Osteoblast (primary cell): ENCODE measurements around the gene UTF1. TPM values are rescaled to one million over a fixed set of nuclear protein-coding genes. Genes with fewer than 3 reads are reported as not detected.
A peak's percentile ranks its signal among the peaks of the same experiment; 100 is the strongest.

Experiments used
- DNase-seq: peaks from one replicate; pipeline ENCODE4 v3.0.0; 2011; ENCODE audit warnings: low spot score, mixed read lengths; ENCODE audit not compliant: insufficient read length; ENCODE audit errors: missing footprints
- H2AFZ ChIP-seq: 2 replicates; pipeline ENCODE4 v1.6.0; 2011; ENCODE audit warnings: mild to moderate bottlenecking, low read length
- H3K27ac ChIP-seq: 2 replicates; pipeline ENCODE4 v1.5.1; 2011; ENCODE audit warnings: mild to moderate bottlenecking, low read depth, low read length, moderate library complexity
- H3K27me3 ChIP-seq: 2 replicates; pipeline ENCODE4 v1.6.0; 2012; ENCODE audit warnings: mild to moderate bottlenecking, control low read depth, inconsistent platforms, low read length, moderate library complexity; ENCODE audit not compliant: insufficient read depth
- H3K36me3 ChIP-seq: 2 replicates; pipeline ENCODE4 v1.5.1; 2011; ENCODE audit warnings: mild to moderate bottlenecking, low read length, control low read depth, moderate library complexity; ENCODE audit not compliant: insufficient read depth
- H3K4me1 ChIP-seq: 2 replicates; pipeline ENCODE4 v1.5.1; 2011; ENCODE audit warnings: mild to moderate bottlenecking, low read length, control low read depth, moderate library complexity; ENCODE audit not compliant: insufficient read depth
- H3K4me2 ChIP-seq: 2 replicates; pipeline ENCODE4 v1.6.0; 2011; ENCODE audit warnings: mild to moderate bottlenecking, low read length; ENCODE audit not compliant: insufficient read depth
- H3K4me3 ChIP-seq: fragments of 200-600 bp; sonication (generic); 3 replicates; pipeline ENCODE4 v1.5.1; 2012; ENCODE audit warnings: mild to moderate bottlenecking, low read length, inconsistent platforms; ENCODE audit not compliant: insufficient read depth
- H3K79me2 ChIP-seq: 2 replicates; pipeline ENCODE4 v1.6.0; 2012; ENCODE audit warnings: mild to moderate bottlenecking, low read length, control low read depth, inconsistent platforms; ENCODE audit not compliant: insufficient read depth
- H3K9me3 ChIP-seq: 2 replicates; pipeline ENCODE4 v1.5.1; 2011; ENCODE audit warnings: low read depth, low read length, control low read depth
- H4K20me1 ChIP-seq: 2 replicates; pipeline ENCODE4 v1.6.0; 2012; ENCODE audit warnings: mild to moderate bottlenecking, low read length, control low read depth; ENCODE audit not compliant: insufficient read depth
- total RNA-seq: library from RNA; depleted of rRNA; stranded (reverse); fragments of >200 nt; gene quantifications from 2 replicates; pipeline ENCODE4 v1.2.3, GENCODE V29; 2012
- TF ChIP-seq, protein P1 (sequence below): IDR thresholded peaks from 2 replicates; pipeline ENCODE4 v1.5.1; 2011; ENCODE audit warnings: mild to moderate bottlenecking, low read depth, low read length, moderate library complexity; ENCODE audit errors: extremely low read depth

Gene UTF1
- total RNA-seq, 1 donor = not detected

DNA sequence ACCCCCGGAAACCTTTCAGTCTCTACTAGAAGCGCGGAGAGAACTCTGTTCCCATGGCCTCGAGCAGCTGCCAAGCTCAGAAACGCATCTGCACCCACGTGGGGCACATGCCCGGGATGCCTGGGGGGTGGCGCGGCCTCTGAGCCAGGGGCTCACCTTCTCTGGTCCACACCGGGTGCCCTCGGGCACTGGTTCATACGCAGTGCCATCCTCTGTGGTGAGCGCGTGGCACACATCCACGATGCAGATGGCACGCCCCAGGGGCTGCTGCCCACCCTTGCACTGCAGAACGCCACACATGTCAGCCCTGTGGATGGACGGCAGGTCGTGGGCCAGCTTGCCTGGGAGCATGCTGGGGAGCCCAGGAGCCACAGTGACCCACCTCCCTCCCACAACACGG lies 40.2 kb downstream of the UTF1 start:
- Histone ChIP-seq H3K27ac (no peak overlapping the region), H2AFZ (no peak overlapping the region), H3K4me3 (no peak overlapping the region)

DNA sequence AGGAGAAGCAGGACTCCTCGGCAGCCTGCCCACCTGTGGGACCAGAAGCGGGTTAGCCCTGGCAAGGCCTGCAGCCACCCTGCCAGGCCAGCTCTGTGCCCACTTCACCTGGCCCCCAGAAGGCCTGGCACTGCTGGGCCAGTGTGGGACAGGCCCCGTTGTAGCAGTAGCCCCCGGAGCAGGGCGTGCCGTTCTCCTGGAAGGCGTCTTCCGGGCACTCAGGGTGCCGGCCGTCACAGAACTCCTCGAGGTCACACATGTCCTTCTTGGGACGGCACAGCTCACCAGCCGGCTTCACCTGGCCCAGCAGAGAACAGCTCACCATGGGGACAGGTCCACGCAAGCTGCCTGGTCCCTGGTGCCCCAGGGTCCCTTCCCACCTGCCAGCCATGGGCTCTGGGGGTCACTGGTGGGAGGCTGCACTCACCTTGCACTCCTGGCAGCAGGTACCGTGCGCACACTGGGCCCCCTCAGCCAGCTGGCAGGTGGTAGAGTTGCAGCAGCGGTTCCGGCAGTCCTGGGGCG lies 40.8 kb downstream of the UTF1 start:
- H3K36me3 ChIP-seq = no peaks in the 10 kb centered on the region
- no peak overlapping the region for H3K4me3 ChIP-seq
- H3K4me2 ChIP-seq = no peak overlapping the region
- TF ChIP-seq, protein P1, sequence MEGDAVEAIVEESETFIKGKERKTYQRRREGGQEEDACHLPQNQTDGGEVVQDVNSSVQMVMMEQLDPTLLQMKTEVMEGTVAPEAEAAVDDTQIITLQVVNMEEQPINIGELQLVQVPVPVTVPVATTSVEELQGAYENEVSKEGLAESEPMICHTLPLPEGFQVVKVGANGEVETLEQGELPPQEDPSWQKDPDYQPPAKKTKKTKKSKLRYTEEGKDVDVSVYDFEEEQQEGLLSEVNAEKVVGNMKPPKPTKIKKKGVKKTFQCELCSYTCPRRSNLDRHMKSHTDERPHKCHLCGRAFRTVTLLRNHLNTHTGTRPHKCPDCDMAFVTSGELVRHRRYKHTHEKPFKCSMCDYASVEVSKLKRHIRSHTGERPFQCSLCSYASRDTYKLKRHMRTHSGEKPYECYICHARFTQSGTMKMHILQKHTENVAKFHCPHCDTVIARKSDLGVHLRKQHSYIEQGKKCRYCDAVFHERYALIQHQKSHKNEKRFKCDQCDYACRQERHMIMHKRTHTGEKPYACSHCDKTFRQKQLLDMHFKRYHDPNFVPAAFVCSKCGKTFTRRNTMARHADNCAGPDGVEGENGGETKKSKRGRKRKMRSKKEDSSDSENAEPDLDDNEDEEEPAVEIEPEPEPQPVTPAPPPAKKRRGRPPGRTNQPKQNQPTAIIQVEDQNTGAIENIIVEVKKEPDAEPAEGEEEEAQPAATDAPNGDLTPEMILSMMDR = no peak
- H4K20me1 ChIP-seq = no peaks in the 10 kb centered on the region
- H3K4me1 ChIP-seq = no peaks in the 10 kb centered on the region
- no peak overlapping the region for H2AFZ ChIP-seq
- H3K9me3 ChIP-seq = no peaks in the 10 kb centered on the region
- peak; percentile 90 for DNase-seq
- H3K27ac ChIP-seq = no peak overlapping the region
- peaks cover 6% of the 10 kb centered on the region for H3K27me3 ChIP-seq
- no peaks in the 10 kb centered on the region for H3K79me2 ChIP-seq

More for the DNA sequence above, 40.2 kb downstream of the UTF1 start:
- TF ChIP-seq, protein P1 = no peak
- Histone ChIP-seq H3K4me2 (no peak overlapping the region), H3K79me2 (no peaks in the 10 kb centered on the region), H4K20me1 (no peaks in the 10 kb centered on the region), H3K4me1 (no peaks in the 10 kb centered on the region), H3K27me3 (no peaks in the 10 kb centered on the region), H3K9me3 (no peaks in the 10 kb centered on the region), H3K36me3 (no peaks in the 10 kb centered on the region)
- DNase-seq = no peak

DNA sequence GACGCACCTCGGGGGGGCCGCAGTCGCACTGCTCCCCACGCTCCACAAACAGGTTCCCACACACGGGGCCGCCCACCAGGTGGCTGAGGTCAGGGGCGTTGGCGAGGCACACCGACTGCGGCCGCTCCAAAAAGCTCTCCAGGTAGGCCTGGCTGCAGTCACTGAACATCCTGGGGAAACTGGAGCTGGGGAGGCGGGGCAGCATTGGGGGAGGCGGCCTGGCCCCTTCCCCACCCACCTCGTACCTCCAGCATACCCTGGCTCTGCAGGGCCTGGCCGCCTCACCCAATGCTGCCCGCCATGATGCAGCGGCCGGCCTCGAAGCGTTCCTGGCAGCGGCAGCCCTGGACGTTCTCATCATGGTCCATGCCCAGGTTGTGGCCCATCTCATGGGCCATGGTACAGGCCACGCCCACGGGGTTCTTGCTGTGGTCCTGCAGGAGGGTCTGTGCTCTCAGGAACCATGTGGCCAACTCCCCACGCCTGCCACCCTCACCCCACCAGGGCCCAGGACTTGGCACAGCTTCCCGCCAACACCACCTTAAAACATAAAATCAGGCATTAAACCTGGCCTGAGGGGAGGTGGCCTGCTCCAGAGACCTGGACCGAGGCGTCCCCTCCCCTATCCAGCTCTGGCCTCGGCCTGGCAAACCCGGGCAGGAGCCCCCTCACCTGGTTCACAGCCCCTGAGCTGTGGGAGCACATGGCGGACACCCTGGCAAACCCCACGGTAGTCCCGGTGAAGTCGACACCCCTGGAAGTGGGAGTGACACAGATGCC lies 41.7 kb downstream of the UTF1 start:
- Histone ChIP-seq H3K36me3 (no peaks in the 10 kb centered on the region), H3K4me2 (no peak overlapping the region), H4K20me1 (no peaks in the 10 kb centered on the region), H3K4me3 (no peak overlapping the region), H3K27me3 (peaks cover 13% of the 10 kb centered on the region), H3K27ac (no peak overlapping the region), H3K79me2 (no peaks in the 10 kb centered on the region), H3K9me3 (no peaks in the 10 kb centered on the region), H3K4me1 (no peaks in the 10 kb centered on the region), H2AFZ (no peak overlapping the region)
- TF ChIP-seq, protein P1 = no peak
- no peak for DNase-seq

DNA sequence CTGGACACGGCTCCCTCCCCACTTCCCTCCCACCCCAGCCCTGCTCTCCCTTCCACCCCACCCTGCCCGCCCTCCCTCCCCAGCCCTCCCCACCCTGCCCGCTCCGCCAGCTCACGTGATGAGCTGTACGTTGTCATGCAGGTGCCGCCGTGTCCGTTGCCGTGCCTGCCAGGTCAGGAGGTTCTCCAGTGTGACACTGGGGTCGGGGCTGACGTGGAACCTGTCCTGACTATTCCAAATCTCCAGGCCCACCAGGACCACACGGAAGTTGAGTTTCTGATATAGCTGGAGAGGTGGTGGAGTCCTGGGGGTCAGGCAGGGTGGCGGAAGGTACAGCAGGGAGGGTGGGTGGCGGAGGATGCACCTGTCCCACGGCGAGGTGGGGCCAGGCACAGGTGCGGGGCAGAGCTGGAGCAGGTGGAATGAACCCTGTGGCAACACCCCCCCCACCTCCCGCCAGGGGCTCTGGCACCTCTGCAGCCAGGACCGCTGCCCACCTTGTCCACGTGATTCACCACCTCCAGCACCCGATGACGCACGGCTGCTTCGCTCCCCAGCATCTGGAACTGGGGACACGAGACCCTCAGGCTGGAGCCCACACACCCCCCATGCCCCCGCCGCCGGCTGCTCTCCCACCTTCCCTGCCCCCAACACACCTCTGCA lies 42.4 kb downstream of the UTF1 start:
- H3K27me3 ChIP-seq = peaks cover 18% of the 10 kb centered on the region
- TF ChIP-seq, protein P1 = no peak
- no peak overlapping the region for H2AFZ ChIP-seq
- no peak overlapping the region for H3K4me2 ChIP-seq
- no peak overlapping the region for H3K27ac ChIP-seq
- peaks cover under 1% of the 10 kb centered on the region for H4K20me1 ChIP-seq
- DNase-seq = no peak
- H3K79me2 ChIP-seq = no peaks in the 10 kb centered on the region
- H3K4me3 ChIP-seq = no peak overlapping the region
- H3K9me3 ChIP-seq = no peaks in the 10 kb centered on the region
- no peaks in the 10 kb centered on the region for H3K4me1 ChIP-seq
- no peaks in the 10 kb centered on the region for H3K36me3 ChIP-seq
